GM12878 (cell line): ENCODE data around the gene MAP3K1. TPM values are rescaled to one million over a fixed set of nuclear protein-coding genes. Genes with fewer than 3 reads are reported as not detected.

Experiments
- ATAC-seq: fragments of 200-7000 bp; cut with Tn5 transposase; 3 replicates; pipeline ENCODE4 v1.9.1; 2020; ENCODE audit warnings: mild to moderate bottlenecking, moderate library complexity
- BruUV-seq: library from RNA; stranded (reverse); fragments of 400-500 nt; replicated peaks from 2 replicates; lab custom pipeline; 2021; lab: Mats Ljungman, UMichigan
- CTCF ChIA-PET: fragments of 300-600 bp; sonication (Branson Sonifier 250); formaldehyde crosslinking; extraction: SDS; loops from one replicate; lab custom pipeline; 2021; ENCODE audit warnings: inconsistent platforms; lab: Yijun Ruan, JAX
- POLR2A ChIA-PET: fragments of 350-600 bp; formaldehyde crosslinking; extraction: SDS; loops from one replicate; lab custom pipeline; 2021; ENCODE audit warnings: inconsistent platforms; lab: Charles Lee
- RAD21 ChIA-PET: fragments of 300-600 bp; sonication (Branson Sonifier 250); formaldehyde crosslinking; loops from one replicate; lab custom pipeline; 2023; ENCODE audit warnings: antibody characterized with exemption; ENCODE audit not compliant: unreplicated experiment; lab: Charles Lee
- SMC1A ChIA-PET: fragments of 300-600 bp; sonication (Branson Sonifier 250); formaldehyde crosslinking; loops from one replicate; lab custom pipeline; 2023; ENCODE audit not compliant: unreplicated experiment, uncharacterized antibody; lab: Charles Lee
- DNase-seq: peaks from one replicate; pipeline ENCODE4 v3.0.0-alpha.2; 2011; ENCODE audit warnings: low read depth, low spot score
- FAIRE-seq: peaks from 3 replicates; lab custom pipeline; 2011; peaks lifted over from hg19 to GRCh38; lab: Jason Lieb, UNC
- H2AFZ ChIP-seq: 2 replicates; pipeline ENCODE4 v1.6.0; 2011; ENCODE audit warnings: low read depth, low read length, control low read depth; ENCODE audit not compliant: control insufficient read depth
- H3K27ac ChIP-seq: 2 replicates; pipeline ENCODE4 v1.5.1; 2011; ENCODE audit warnings: control low read depth; ENCODE audit not compliant: control insufficient read depth, insufficient read depth
- H3K27me3 ChIP-seq, 2 experiments: replicated peaks in 1 of 2; 2 replicates each; pipeline versions ENCODE4 v1.6.0 to v1.6.1; 2011; ENCODE audit warnings: low read length in 1 of 2; ENCODE audit not compliant: control insufficient read depth in 2 of 2, insufficient read depth in 2 of 2
- H3K36me3 ChIP-seq, 2 experiments: 2 replicates each; pipeline ENCODE4 v1.5.1; 2011; ENCODE audit warnings: low read length in 1 of 2; ENCODE audit not compliant: control insufficient read depth in 2 of 2, insufficient read depth in 2 of 2
- H3K4me1 ChIP-seq: 2 replicates; pipeline ENCODE4 v1.6.1; 2011; ENCODE audit warnings: mild to moderate bottlenecking, low read length, moderate library complexity, mixed read lengths; ENCODE audit not compliant: control insufficient read depth, insufficient read depth
- H3K4me2 ChIP-seq: 2 replicates; pipeline ENCODE4 v1.6.0; 2011; ENCODE audit warnings: control low read depth; ENCODE audit not compliant: control insufficient read depth, insufficient read depth
- H3K4me3 ChIP-seq: fragments of 200-600 bp; sonication (generic); 2 replicates; pipeline ENCODE4 v1.5.1; 2016
- H3K79me2 ChIP-seq: 2 replicates; pipeline ENCODE4 v1.6.0; 2011; ENCODE audit warnings: low read length; ENCODE audit not compliant: control insufficient read depth, insufficient read depth
- H3K9ac ChIP-seq: 2 replicates; pipeline ENCODE4 v1.8.0; 2011; ENCODE audit warnings: low read length, control low read depth, mixed read lengths; ENCODE audit not compliant: control insufficient read depth, insufficient read depth
- H3K9me3 ChIP-seq: replicated peaks from 3 replicates; pipeline ENCODE4 v1.5.1; 2011; ENCODE audit warnings: mild to moderate bottlenecking, low read length; ENCODE audit not compliant: control insufficient read depth, insufficient read depth
- H4K20me1 ChIP-seq: 2 replicates; pipeline ENCODE4 v1.6.0; 2011; ENCODE audit not compliant: control insufficient read depth, insufficient read depth
- ATF3 ChIP-seq: IDR thresholded peaks from 2 replicates; pipeline ENCODE4 v1.6.1; 2011; ENCODE audit warnings: low read depth, mild to moderate bottlenecking, low read length, moderate library complexity, borderline replicate concordance; ENCODE audit errors: extremely low read depth
- CREB1 ChIP-seq: IDR thresholded peaks from 2 replicates; pipeline ENCODE4 v1.6.1; 2012; ENCODE audit warnings: low read depth, mild to moderate bottlenecking, inconsistent platforms
- E4F1 ChIP-seq: fragments of 450-650 bp; IDR thresholded peaks from 2 replicates; pipeline ENCODE4 v1.6.1; 2018; ENCODE audit warnings: borderline replicate concordance, mild to moderate bottlenecking; ENCODE audit not compliant: partially characterized antibody
- MEF2A ChIP-seq: IDR thresholded peaks from 2 replicates; pipeline ENCODE4 v1.6.1; 2011; ENCODE audit warnings: low read depth, mild to moderate bottlenecking, low read length, moderate library complexity; ENCODE audit not compliant: insufficient read depth
- MEF2B ChIP-seq: fragments of 450-650 bp; IDR thresholded peaks from 2 replicates; pipeline ENCODE4 v1.6.1; 2018; ENCODE audit warnings: mild to moderate bottlenecking, moderate library complexity; ENCODE audit not compliant: partially characterized antibody, poor library complexity, severe bottlenecking
- MYB ChIP-seq: fragments of 150-350 bp; IDR thresholded peaks from 2 replicates; pipeline ENCODE4 v1.6.1; 2014; ENCODE audit warnings: mild to moderate bottlenecking, low read depth, low read length, borderline replicate concordance
- NFIC ChIP-seq: IDR thresholded peaks from 2 replicates; pipeline ENCODE4 v1.6.1; 2012; ENCODE audit warnings: low read depth, mild to moderate bottlenecking, inconsistent platforms, low read length, moderate library complexity
- NR2C2 ChIP-seq: IDR thresholded peaks from 2 replicates; pipeline ENCODE4 v1.6.1; 2011; ENCODE audit warnings: borderline replicate concordance, low read depth; ENCODE audit not compliant: control insufficient read depth, insufficient read length
- PAX5 ChIP-seq: IDR thresholded peaks from 2 replicates; pipeline ENCODE4 v1.6.1; 2011; ENCODE audit warnings: low read depth, low read length, borderline replicate concordance
- POLR2A ChIP-seq: IDR thresholded peaks from 2 replicates; pipeline ENCODE4 v1.6.1; 2011; ENCODE audit warnings: low read depth, mild to moderate bottlenecking, low read length
- POLR2AphosphoS5 ChIP-seq: IDR thresholded peaks from 2 replicates; pipeline ENCODE4 v1.6.1; 2011; ENCODE audit warnings: mild to moderate bottlenecking, low read length, inconsistent platforms
- SKIL ChIP-seq: fragments of 450-650 bp; IDR thresholded peaks from 2 replicates; pipeline ENCODE4 v1.6.1; 2017; ENCODE audit warnings: mild to moderate bottlenecking, low read depth, inconsistent platforms; ENCODE audit not compliant: poor library complexity, severe bottlenecking
- SMC3 ChIP-seq: IDR thresholded peaks from 2 replicates; pipeline ENCODE4 v1.6.1; 2011; ENCODE audit warnings: low read length, improper control_type of control experiment, borderline replicate concordance
- TARDBP ChIP-seq: IDR thresholded peaks from 2 replicates; pipeline ENCODE4 v1.6.1; 2016; ENCODE audit warnings: borderline replicate concordance
- USF2 ChIP-seq: IDR thresholded peaks from 2 replicates; pipeline ENCODE4 v1.6.1; 2011; ENCODE audit warnings: low read depth, low read length, improper control_type of control experiment, borderline replicate concordance
- ZNF207 ChIP-seq: fragments of 450-650 bp; IDR thresholded peaks from 2 replicates; pipeline ENCODE4 v1.6.1; 2014; ENCODE audit warnings: antibody characterized with exemption, mild to moderate bottlenecking, borderline replicate concordance
- ZSCAN29 ChIP-seq: fragments of 450-650 bp; IDR thresholded peaks from 2 replicates; pipeline ENCODE4 v1.6.1; 2017; ENCODE audit warnings: mild to moderate bottlenecking, moderate library complexity
- in situ Hi-C: fragments of 300-500 bp; cut with MboI; formaldehyde crosslinking; loops from 9 replicates; pipeline ENCODE4 v1.14.3; 2018; ENCODE audit warnings: mixed read lengths
- intact Hi-C: fragments of 100-400 bp; cut with micrococcal nuclease; formaldehyde crosslinking; loops from one replicate; pipeline ENCODE4 v1.14.2; 2022; ENCODE audit not compliant: unreplicated experiment
- polyA plus RNA-seq, 11 experiments: library from polyadenylated mRNA; depleted of rRNA in 4 of 11; unstranded in 6 of 11; stranded (reverse) in 5 of 11; fragments of >200 nt; fragmentation: Nextera tagmentation in 4 of 11; fragmentation: Illumina TruSeq in 1 of 11; extraction: Ambion mirVana in 4 of 11; extraction: Trizol in 1 of 11; gene quantifications; 1 replicate in 1 of 11; 2 replicates in 10 of 11; pipeline versions ENCODE4 v1.2.1 to v1.2.3, GENCODE V29; 2011 to 2016; ENCODE audit warnings: inconsistent platforms in 2 of 11, missing spikeins in 2 of 11, low read depth in 1 of 11
- total RNA-seq, 4 experiments: library from RNA; depleted of rRNA in 3 of 4; stranded (reverse); fragments of >200 nt in 3 of 4; fragmentation: Illumina TruSeq in 1 of 4; extraction: Trizol in 1 of 4; gene quantifications; 2 replicates each; pipeline versions ENCODE4 v1.2.1 to v1.2.3, GENCODE V29; 2013 to 2021

MAP3K1 gene
- total and polyA plus RNA-seq, 10 of the 15 experiments (the other 5 are each of a cell fraction or from before 2014, with no cell fraction given): 7.5 to 24.6 (median 12.6) TPM

GRCh38 chr5:56800186-56800585 is 15.2 kb upstream of the MAP3K1 start:
- ATAC-seq (no peak), DNase-seq (no peak), FAIRE-seq (no peak)
- H3K79me2 ChIP-seq: no peaks in the 10 kb centered on the region
- no peak overlapping the region for H2AFZ ChIP-seq
- intact Hi-C loops: no loop called here
- no peaks in the 10 kb centered on the region for H3K9me3 ChIP-seq
- no peaks in the 10 kb centered on the region for H3K27me3 ChIP-seq
- H3K4me2 ChIP-seq: no peak overlapping the region
- no peak overlapping the region for H3K9ac ChIP-seq
- H4K20me1 ChIP-seq: no peaks in the 10 kb centered on the region
- ChIA-PET POLR2A (no interaction called here), RAD21 (no interaction called here), CTCF (no interaction called here), SMC1A (interaction anchor here (0.7 to 1.0 kb wide), 2 partner anchors 12 to 1570 kb away, joined by 3 read pairs; no protein-coding TSS in a partner anchor)
- H3K27ac ChIP-seq: no peak overlapping the region
- no peak overlapping the region for H3K4me3 ChIP-seq
- H3K36me3 ChIP-seq: no peaks in the 10 kb centered on the region
- BruUV-seq: no TSS peak
- in situ Hi-C loops: no loop called here
- no peaks in the 10 kb centered on the region for H3K4me1 ChIP-seq
- TF ChIP-seq MYB (no peak), PAX5 (no peak), NR2C2 (no peak), ZNF207 (no peak), NFIC (no peak), MEF2B (no peak), USF2 (no peak), POLR2A (no peak), TARDBP (no peak), SKIL (no peak), POLR2AphosphoS5 (no peak), CREB1 (no peak), ATF3 (no peak), MEF2A (no peak), ZSCAN29 (no peak), SMC3 (no peak), E4F1 (no peak)
